Heart left ventricle (tissue), 16 donors: ENCODE results near the gene WDR6. TPM values are rescaled to one million over a fixed set of nuclear protein-coding genes. Genes with fewer than 3 reads are reported as not detected.

ENCODE experiments used
- ATAC-seq, 4 donors: fragments of 200-7000 bp; cut with Tn5 transposase; one replicate each; pipeline ENCODE4 v1.9.1; 2020 to 2022; ENCODE audit warnings: moderate library complexity in 4 of 4, mild to moderate bottlenecking in 3 of 4, moderate number of reproducible peaks in 1 of 4
- DNase-seq, 5 donors: peaks; one replicate each; pipeline ENCODE4 v3.0.0-alpha.2; 2020
- H3K27ac ChIP-seq, 12 donors: fragments of 200-600 bp; sonication (generic) in 4 of 12; one replicate each; pipeline versions ENCODE4 v1.5.0 to v1.8.0; 2016 to 2022; ENCODE audit warnings: mild to moderate bottlenecking in 2 of 12
- H3K27me3 ChIP-seq, 9 donors: fragments of 200-600 bp; sonication (generic) in 2 of 9; one replicate each; pipeline versions ENCODE4 v1.5.1 to v1.8.0; 2016 to 2022; ENCODE audit warnings: mild to moderate bottlenecking in 3 of 9
- H3K36me3 ChIP-seq, 9 donors: fragments of 200-600 bp; sonication (generic) in 2 of 9; one replicate each; pipeline versions ENCODE4 v1.5.0 to v1.8.0; 2018 to 2022; ENCODE audit warnings: mild to moderate bottlenecking in 2 of 9
- H3K4me1 ChIP-seq, 12 donors: fragments of 200-600 bp; sonication (generic) in 4 of 12; one replicate each; pipeline versions ENCODE4 v1.5.0 to v1.8.0; 2016 to 2022; ENCODE audit warnings: mild to moderate bottlenecking in 3 of 12
- H3K4me3 ChIP-seq, 12 donors: fragments of 200-600 bp; sonication (generic) in 4 of 12; one replicate each; pipeline versions ENCODE4 v1.5.0 to v1.8.0; 2017 to 2022; ENCODE audit warnings: mild to moderate bottlenecking in 9 of 12, moderate library complexity in 4 of 12
- H3K9me3 ChIP-seq, 12 donors: fragments of 200-600 bp; sonication (generic) in 4 of 12; one replicate each; pipeline versions ENCODE4 v1.5.0 to v1.8.0; 2016 to 2022; ENCODE audit warnings: mild to moderate bottlenecking in 1 of 12
- CTCF ChIP-seq, 12 donors: fragments of 200-600 bp; sonication (generic) in 4 of 12; IDR thresholded peaks; one replicate each; pipeline versions ENCODE4 v1.5.0 to v1.8.0; 2018 to 2022; ENCODE audit warnings: antibody characterized with exemption in 12 of 12, mild to moderate bottlenecking in 5 of 12
- POLR2A ChIP-seq, 2 donors: fragments of 450-650 bp; IDR thresholded peaks; one replicate each; pipeline ENCODE4 v1.6.1; 2017; ENCODE audit warnings: antibody characterized with exemption in 2 of 2, mild to moderate bottlenecking in 2 of 2, moderate library complexity in 2 of 2
- WGBS, 4 donors: extraction: QIAGEN DNeasy Blood & Tissue Kit in 2 of 4; methylation state at CpG; one replicate each; pipeline versions ENCODE4 v1.1.5 to v1.1.7; 2013 to 2018; 5-methylcytosine and 5-hydroxymethylcytosine counted together
- intact Hi-C, 10 donors: fragments of 100-400 bp; cut with DNase I; formaldehyde crosslinking; loops; one replicate each; pipeline versions ENCODE4 v1.11.1 to v1.14.2; 2022
- long read RNA-seq, 3 donors: library from polyadenylated mRNA; unstranded; transcript quantifications; one replicate each; pipeline ENCODE4 v2.0.0, GENCODE V29; 2020 to 2021
- polyA plus RNA-seq, 2 donors: library from polyadenylated mRNA; stranded (reverse); fragments of 200-250 nt; gene quantifications; one replicate each; pipeline ENCODE4 v1.2.3, GENCODE V29; 2013
- total RNA-seq, 9 donors: library from RNA; depleted of rRNA in 2 of 9; stranded (reverse); fragments of >200 nt in 2 of 9; fragmentation: NEBNext Ultra II Directional in 3 of 9; extraction: Animal tissue kit (Norgen Biotek cat#: 25700) in 3 of 9; gene quantifications; one replicate each; pipeline versions ENCODE4 v1.1.0 to v1.2.4, GENCODE V29; 2016 to 2023
- donor health status: ischemic (EF 13 %, LVEDD 7.1; RV severe dilation, severe dysfunction).
- donor health status: healthy with polysubstance abuse.
- donor health status: DM: no; HTN: yes; CAD: no.
- donor health status: DM: no; HTN: no; CAD: no.
- donor health status: ischemic (EF 25% LVEDD 6.9; RV normal size, moderate dysfunction).
- donor health status: ischemic (EF 25% LVEDD 5.7; RV mildly dilated, moderate dysfunction).
- donor health status: healthy.
- donor health status: DM: yes; HTN: yes; CAD: no.
- donor health status: ischemic (EF 35%, LVEDD 5.7; RV mildly dilated, moderate dysfunction).
- donor health status: nonischemic (EF 11% LVEDD 7.7; RV severe dilation, severe dysfunction).
- donor health status: DM: yes; HTN: yes; CAD: no.
- donor health status: PGD.
- donor health status: ischemic (EF 29% LVEDD 5.4; RV normal size, mild dysfunction).
- donor health status: nonischemic (EF 23%, LVEDD 6.1; RV moderate dilation, normal function).

The WDR6 gene
- 10 to 100 TPM; 56.2 to 91.2 (median 80.7) TPM for total RNA-seq
- polyA plus RNA-seq: 10 to 100 TPM; 68.9 to 73.6 TPM
- long read RNA-seq, donor 1, full-length matches to known transcripts: 73 of 169 reads
- long read RNA-seq, donor 1, partial matches to known transcripts: 77 of 169 reads
- long read RNA-seq, donor 1, other reads (novel, unspliced or antisense): 19 of 169 reads
- long read RNA-seq, donor 2, full-length matches to known transcripts: 130 of 215 reads
- long read RNA-seq, donor 2, partial matches to known transcripts: 60 of 215 reads
- long read RNA-seq, donor 2, other reads (novel, unspliced or antisense): 25 of 215 reads
- long read RNA-seq, donor 3, full-length matches to known transcripts: 61 of 110 reads
- long read RNA-seq, donor 3, partial matches to known transcripts: 42 of 110 reads
- long read RNA-seq, donor 3, other reads (novel, unspliced or antisense): 7 of 110 reads

GRCh38 chr3:49007068-49007770, at the start of gene WDR6:
WDR6 (plus strand) TSS chr3:49007391; CDS start chr3:49007432, 41 bp downstream.
- DNase-seq (peak; percentile 95 to 98 (median 98)), ATAC-seq (peak; percentile 90 to 94 (median 92))
- intact Hi-C loops: no loop called here
- peaks cover 0 to 21% (median 16%) of the 10 kb centered on the region in 12 donors for H3K4me1 ChIP-seq
- no peaks in the 10 kb centered on the region for H3K9me3 ChIP-seq
- TF ChIP-seq CTCF (IDR thresholded peaks at IDR 0.05): peak in 10 of 12 donors; percentile 36 to 70 (median 50)
- TF ChIP-seq POLR2A (IDR thresholded peaks at IDR 0.05): peak in 1 of 2 donors; percentile 77
- H3K27me3 ChIP-seq: no peaks in the 10 kb centered on the region
- 0% methylated on average over 39 to 65 of the region's 65 CpGs for WGBS, 4 donors
- peak within 1 kb of the TSS; percentile 70 to 99 (median 94) for H3K27ac ChIP-seq
- H3K4me3 ChIP-seq: peak within 1 kb of the TSS; percentile 62 to 94 (median 77)
- peaks cover 0 to 15% (median 6%) of the 10 kb centered on the region in 9 donors for H3K36me3 ChIP-seq

- Histone ChIP-seq H3K4me1 (peaks cover 0 to 5% (median 0%) of the 10 kb centered on the region in 12 donors), H3K36me3 (peaks cover 0 to 77% (median 64%) of the 10 kb centered on the region in 9 donors), H3K4me3 (no peak overlapping the region), H3K27ac (no peak overlapping the region), H3K27me3 (no peaks in the 10 kb centered on the region), H3K9me3 (no peaks in the 10 kb centered on the region)
- ATAC-seq (no peak), DNase-seq (no peak)
- intact Hi-C loops: loop anchor here in 2 of 10 donors (10.0 kb wide), 2 partner anchors 86 to 354 kb away; no protein-coding TSS in a partner anchor
- WGBS, 4 donors: 69 to 83% (median 71%) methylated on average over 4 of the region's 4 CpGs
- no peak for TF ChIP-seq CTCF (IDR thresholded peaks at IDR 0.05)
- no peak for TF ChIP-seq POLR2A (IDR thresholded peaks at IDR 0.05)
Measured at GRCh38 chr3:48960841-48961413, 46.3 kb upstream of the WDR6 start.

GRCh38 chr3:48962340-48962739, 44.9 kb upstream of the WDR6 start:
- DNase-seq (no peak), ATAC-seq (peak in 1 of 4 donors; percentile 16)
- Histone ChIP-seq H3K4me3 (no peak overlapping the region), H3K27me3 (no peaks in the 10 kb centered on the region), H3K27ac (no peak overlapping the region), H3K9me3 (no peaks in the 10 kb centered on the region), H3K36me3 (peaks cover 0 to 91% (median 71%) of the 10 kb centered on the region in 9 donors), H3K4me1 (peaks cover 0 to under 1% (median 0%) of the 10 kb centered on the region in 12 donors)
- intact Hi-C loops: loop anchor here in 2 of 10 donors (10.0 kb wide), 2 partner anchors 88 to 352 kb away; no protein-coding TSS in a partner anchor
- 80 to 90% (median 83%) methylated on average over 2 of the region's 2 CpGs for WGBS, 4 donors
- TF ChIP-seq POLR2A (IDR thresholded peaks at IDR 0.05) (no peak), CTCF (IDR thresholded peaks at IDR 0.05) (no peak)
